Measurements from ENCODE around the gene PPIP5K2.

PPIP5K2 gene

DNA sequence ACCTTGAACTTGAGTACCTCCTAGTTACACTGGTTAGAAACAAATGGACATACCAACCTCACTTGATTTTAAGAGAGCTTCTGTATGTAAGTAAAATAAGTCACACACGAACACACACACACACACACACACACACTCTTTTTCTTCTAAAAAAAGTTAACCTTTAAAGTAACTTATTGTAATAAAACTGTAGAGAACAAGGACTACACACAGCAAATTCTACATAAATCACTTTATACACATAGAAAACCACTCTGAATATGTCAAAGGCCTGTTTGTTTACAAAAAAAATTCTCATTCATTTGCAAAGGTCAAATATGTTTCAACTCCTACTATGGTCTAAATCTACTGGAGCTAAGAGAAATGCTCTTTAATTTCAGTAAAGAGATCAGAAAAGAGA is 29.3 kb upstream of the PPIP5K2 start:
- H3K36me3 Mint-ChIP-seq (ENCODE audit: low read depth): peaks cover 38% of the 10 kb centered on the region
- no peaks in the 10 kb centered on the region for H3K4me1 Mint-ChIP-seq
- H3K9me3 Mint-ChIP-seq: peaks cover 7% of the 10 kb centered on the region
- no peaks in the 10 kb centered on the region for H3K27me3 Mint-ChIP-seq (ENCODE audit: low read depth)
- TF ChIP-seq, protein P1, sequence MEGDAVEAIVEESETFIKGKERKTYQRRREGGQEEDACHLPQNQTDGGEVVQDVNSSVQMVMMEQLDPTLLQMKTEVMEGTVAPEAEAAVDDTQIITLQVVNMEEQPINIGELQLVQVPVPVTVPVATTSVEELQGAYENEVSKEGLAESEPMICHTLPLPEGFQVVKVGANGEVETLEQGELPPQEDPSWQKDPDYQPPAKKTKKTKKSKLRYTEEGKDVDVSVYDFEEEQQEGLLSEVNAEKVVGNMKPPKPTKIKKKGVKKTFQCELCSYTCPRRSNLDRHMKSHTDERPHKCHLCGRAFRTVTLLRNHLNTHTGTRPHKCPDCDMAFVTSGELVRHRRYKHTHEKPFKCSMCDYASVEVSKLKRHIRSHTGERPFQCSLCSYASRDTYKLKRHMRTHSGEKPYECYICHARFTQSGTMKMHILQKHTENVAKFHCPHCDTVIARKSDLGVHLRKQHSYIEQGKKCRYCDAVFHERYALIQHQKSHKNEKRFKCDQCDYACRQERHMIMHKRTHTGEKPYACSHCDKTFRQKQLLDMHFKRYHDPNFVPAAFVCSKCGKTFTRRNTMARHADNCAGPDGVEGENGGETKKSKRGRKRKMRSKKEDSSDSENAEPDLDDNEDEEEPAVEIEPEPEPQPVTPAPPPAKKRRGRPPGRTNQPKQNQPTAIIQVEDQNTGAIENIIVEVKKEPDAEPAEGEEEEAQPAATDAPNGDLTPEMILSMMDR (IDR thresholded peaks at IDR 0.05; ENCODE audit: unreplicated experiment in 3 of 3): no peak
- H3K4me3 Mint-ChIP-seq: no peak overlapping the region
- no peak overlapping the region for H3K27ac Mint-ChIP-seq

DNA sequence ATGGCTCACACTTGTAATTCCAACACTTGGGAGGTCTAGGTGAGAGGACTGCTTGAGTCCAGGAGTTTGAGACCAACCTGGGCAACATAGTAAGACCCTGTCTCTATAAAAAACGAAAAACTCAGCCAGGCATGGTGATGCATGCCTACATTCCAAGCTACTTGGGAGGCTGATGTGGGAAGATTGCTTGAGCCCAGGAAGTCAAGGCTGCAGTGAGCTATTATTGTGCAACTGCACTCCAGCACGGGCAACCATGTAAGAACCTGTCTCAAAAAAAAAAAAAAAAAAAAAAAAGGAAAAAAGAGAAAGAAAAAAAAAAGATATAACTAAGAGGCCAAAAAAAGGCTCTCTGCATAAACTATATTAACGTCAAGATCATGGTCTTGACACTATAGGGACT is 27.4 kb upstream of the PPIP5K2 start:
- Mint-ChIP-seq H3K9me3 (no peaks in the 10 kb centered on the region), H3K4me3 (no peak overlapping the region), H3K27ac (no peak overlapping the region), H3K36me3 (ENCODE audit: low read depth) (peaks cover 28% of the 10 kb centered on the region), H3K4me1 (no peaks in the 10 kb centered on the region), H3K27me3 (ENCODE audit: low read depth) (no peaks in the 10 kb centered on the region)
- TF ChIP-seq, protein P1 (IDR thresholded peaks at IDR 0.05; ENCODE audit: unreplicated experiment in 3 of 3): no peak

DNA sequence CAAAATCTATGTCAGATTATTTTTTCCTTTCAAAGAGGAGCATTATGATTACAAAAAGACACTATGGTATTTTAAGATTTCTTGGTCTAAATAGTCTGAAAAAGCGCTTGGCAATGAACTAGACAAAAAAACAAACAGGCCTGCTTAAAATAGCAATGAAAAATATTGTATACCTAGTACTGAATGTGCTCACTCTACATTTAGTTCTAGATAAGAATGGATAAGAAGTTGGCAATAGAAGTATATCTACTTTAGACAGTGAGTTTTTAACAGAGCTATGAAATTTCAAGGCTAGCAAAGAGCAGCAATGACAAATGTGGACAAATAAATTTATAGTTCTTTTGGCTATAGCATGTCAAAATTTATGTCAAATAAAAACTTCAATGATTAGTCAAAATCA is 26.4 kb upstream of the PPIP5K2 start:
- H3K36me3 Mint-ChIP-seq (ENCODE audit: low read depth): peaks cover 21% of the 10 kb centered on the region
- TF ChIP-seq, protein P1 (IDR thresholded peaks at IDR 0.05; ENCODE audit: unreplicated experiment in 3 of 3): no peak
- H3K27me3 Mint-ChIP-seq (ENCODE audit: low read depth): no peaks in the 10 kb centered on the region
- H3K9me3 Mint-ChIP-seq: no peaks in the 10 kb centered on the region
- no peaks in the 10 kb centered on the region for H3K4me1 Mint-ChIP-seq
- no peak overlapping the region for H3K27ac Mint-ChIP-seq
- no peak overlapping the region for H3K4me3 Mint-ChIP-seq

DNA sequence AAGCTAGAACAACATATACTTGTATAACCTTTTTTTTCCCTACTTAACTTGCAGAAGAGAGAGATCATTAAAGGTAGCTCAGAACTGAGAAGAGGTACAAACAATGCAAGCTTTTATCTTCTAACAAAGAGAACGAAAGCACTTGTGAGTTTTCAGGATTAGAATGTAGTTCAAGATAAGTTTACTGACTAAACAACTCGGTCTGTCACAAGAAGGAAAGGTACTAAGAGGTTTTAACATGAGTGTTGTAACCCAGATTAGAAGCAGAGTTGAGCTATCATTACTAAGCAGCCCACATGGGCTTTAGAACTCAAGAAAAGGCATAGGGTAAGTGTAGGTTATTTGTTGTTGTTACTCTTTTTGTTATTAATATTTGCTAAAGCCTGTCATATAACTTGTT is 25.4 kb upstream of the PPIP5K2 start:
- peaks cover 15% of the 10 kb centered on the region for H3K36me3 Mint-ChIP-seq (ENCODE audit: low read depth)
- H3K4me1 Mint-ChIP-seq: no peaks in the 10 kb centered on the region
- H3K27ac Mint-ChIP-seq: peak overlapping the region; percentile 37 to 63 (median 59)
- H3K4me3 Mint-ChIP-seq: no peak overlapping the region
- TF ChIP-seq, protein P1 (IDR thresholded peaks at IDR 0.05; ENCODE audit: unreplicated experiment in 3 of 3): no peak
- H3K9me3 Mint-ChIP-seq: no peaks in the 10 kb centered on the region
- H3K27me3 Mint-ChIP-seq (ENCODE audit: low read depth): no peaks in the 10 kb centered on the region

DNA sequence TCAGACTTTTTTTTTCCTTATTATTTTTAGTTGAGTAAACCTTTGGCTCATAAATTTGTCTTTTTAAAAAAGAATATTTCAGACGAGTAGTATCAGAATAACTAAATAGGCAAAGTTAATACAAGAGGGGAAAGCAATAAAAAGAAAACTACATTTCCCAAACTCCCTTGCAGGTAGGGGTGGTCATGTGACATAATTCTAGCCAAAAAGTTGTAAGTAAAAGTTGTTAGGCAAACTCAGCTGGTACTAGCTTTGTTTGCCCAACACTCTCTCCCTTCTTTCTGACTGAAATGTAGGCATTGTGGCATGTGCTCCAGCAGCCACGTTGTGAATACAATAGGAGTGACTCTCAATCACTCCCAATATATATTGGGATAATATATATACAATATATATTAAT is 21.1 kb upstream of the PPIP5K2 start:
- TF ChIP-seq, protein P1 (IDR thresholded peaks at IDR 0.05; ENCODE audit: unreplicated experiment in 3 of 3): no peak
- Mint-ChIP-seq H3K9me3 (no peaks in the 10 kb centered on the region), H3K4me1 (no peaks in the 10 kb centered on the region), H3K27me3 (ENCODE audit: low read depth) (no peaks in the 10 kb centered on the region), H3K4me3 (no peak overlapping the region), H3K36me3 (ENCODE audit: low read depth) (peaks cover 8% of the 10 kb centered on the region), H3K27ac (no peak overlapping the region)

DNA sequence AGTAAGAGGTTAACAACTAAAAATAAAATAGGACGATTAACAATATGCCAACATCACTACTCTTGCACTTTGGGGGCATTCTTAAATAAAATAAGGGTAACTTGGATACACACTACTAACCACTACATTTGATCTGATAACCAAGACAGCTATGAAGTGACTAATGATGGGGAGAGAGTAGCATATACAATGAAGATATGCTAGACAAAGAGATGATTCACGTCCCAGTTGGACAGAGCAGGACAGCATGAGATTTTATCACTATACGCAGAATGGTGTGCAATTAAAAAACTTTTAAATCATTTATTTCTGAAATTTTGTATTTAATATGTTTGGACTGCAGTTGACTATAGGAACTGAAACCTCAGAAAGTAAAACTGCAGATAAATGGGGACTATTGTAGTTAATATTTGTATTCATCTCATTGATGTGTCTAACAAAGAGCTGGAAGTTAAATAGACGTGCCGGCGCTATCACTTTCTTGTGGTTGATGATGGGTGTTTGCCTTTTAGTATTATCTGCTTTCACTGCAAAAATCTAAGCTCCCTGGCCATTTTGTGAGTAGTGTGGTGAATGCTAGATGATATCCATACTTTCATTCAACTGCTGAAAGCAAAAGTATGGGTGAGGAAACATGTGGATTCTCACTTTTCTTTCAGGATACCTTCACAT is 18.9 kb upstream of the PPIP5K2 start:
- H3K27ac Mint-ChIP-seq: no peak overlapping the region
- TF ChIP-seq, protein P1 (IDR thresholded peaks at IDR 0.05; ENCODE audit: unreplicated experiment in 3 of 3): no peak
- H3K27me3 Mint-ChIP-seq (ENCODE audit: low read depth): no peaks in the 10 kb centered on the region
- peaks cover 4% of the 10 kb centered on the region for H3K36me3 Mint-ChIP-seq (ENCODE audit: low read depth)
- H3K4me3 Mint-ChIP-seq: no peak overlapping the region
- no peaks in the 10 kb centered on the region for H3K9me3 Mint-ChIP-seq
- no peaks in the 10 kb centered on the region for H3K4me1 Mint-ChIP-seq
